H1 (cell line): ENCODE measurements around the gene UBE3C. TPM values are rescaled to one million over a fixed set of nuclear protein-coding genes. Genes with fewer than 3 reads are reported as not detected.
"Not testable (repeated sequence)": the region's sequence is repeated elsewhere in the genome, so short reads cannot be mapped to it uniquely, and the experiment has no call there.

ENCODE experiments used
- CTCF ChIA-PET: fragments of 300-600 bp; sonication (Branson Sonifier 250); formaldehyde crosslinking; loops from one replicate; lab custom pipeline; 2021; ENCODE audit not compliant: partially characterized antibody; lab: Charles Lee
- POLR2A ChIA-PET: fragments of 300-600 bp; sonication (Branson Sonifier 250); formaldehyde crosslinking; loops from one replicate; lab custom pipeline; 2021; ENCODE audit warnings: inconsistent platforms; ENCODE audit not compliant: partially characterized antibody; lab: Charles Lee
- DNase-seq, 2 experiments: peaks; one replicate each; pipeline versions ENCODE4 v3.0.0 to v3.0.0-alpha.2; 2010 to 2022; ENCODE audit warnings: low spot score in 2 of 2, low read depth in 1 of 2, mixed read lengths in 1 of 2
- FAIRE-seq: peaks from 2 replicates; lab custom pipeline; 2011; peaks lifted over from hg19 to GRCh38; lab: Jason Lieb, UNC
- H2AFZ ChIP-seq: 2 replicates; pipeline ENCODE4 v1.8.1; 2012; ENCODE audit warnings: low read length, inconsistent platforms
- H2AK5ac ChIP-seq: 2 replicates; pipeline ENCODE4 v1.6.1; 2013; ENCODE audit warnings: low read depth, low read length
- H2BK120ac ChIP-seq: replicated peaks from 2 replicates; pipeline ENCODE3; 2013; ENCODE audit warnings: low read depth, low read length, inconsistent platforms
- H2BK12ac ChIP-seq: 2 replicates; pipeline ENCODE4 v1.6.1; 2013; ENCODE audit warnings: low read depth, low read length
- H2BK15ac ChIP-seq: 2 replicates; pipeline ENCODE4 v1.6.1; 2013; ENCODE audit warnings: low read length
- H2BK20ac ChIP-seq: 2 replicates; pipeline ENCODE4 v1.6.1; 2013; ENCODE audit warnings: low read length
- H2BK5ac ChIP-seq: 2 replicates; pipeline ENCODE4 v1.6.1; 2013; ENCODE audit warnings: low read depth, low read length
- H3K14ac ChIP-seq: 2 replicates; pipeline ENCODE4 v1.6.1; 2013; ENCODE audit warnings: inconsistent platforms; ENCODE audit not compliant: insufficient read length
- H3K18ac ChIP-seq: 2 replicates; pipeline ENCODE4 v1.6.1; 2013; ENCODE audit warnings: low read length; ENCODE audit errors: extremely low read depth
- H3K23ac ChIP-seq: 2 replicates; pipeline ENCODE4 v1.6.1; 2013; ENCODE audit warnings: inconsistent platforms; ENCODE audit not compliant: insufficient read length
- H3K23me2 ChIP-seq: 2 replicates; pipeline ENCODE4 v1.6.1; 2013; ENCODE audit warnings: low read depth, low read length
- H3K27ac ChIP-seq: 2 replicates; pipeline ENCODE4 v1.6.1; 2011; ENCODE audit warnings: low read depth, low read length, inconsistent platforms
- H3K27me3 ChIP-seq, 4 experiments: replicated peaks in 1 of 4; 1 replicate in 1 of 4; 2 replicates in 3 of 4; pipeline versions ENCODE4 v1.6.1 to v1.8.1; 2011 to 2013; ENCODE audit warnings: low read length in 3 of 4, mild to moderate bottlenecking in 3 of 4, inconsistent platforms in 2 of 4, mixed read lengths in 2 of 4, moderate library complexity in 1 of 4; ENCODE audit not compliant: control insufficient read depth in 3 of 4, insufficient read depth in 3 of 4; ENCODE audit errors: extremely low read depth in 1 of 4
- H3K36me3 ChIP-seq, 4 experiments: 2 replicates each; pipeline versions ENCODE4 v1.6.1 to v1.8.1; 2011 to 2013; ENCODE audit warnings: mild to moderate bottlenecking in 4 of 4, low read length in 3 of 4, moderate library complexity in 2 of 4, control low read depth in 1 of 4, inconsistent platforms in 1 of 4; ENCODE audit not compliant: insufficient read depth in 4 of 4, control insufficient read depth in 2 of 4
- H3K4ac ChIP-seq: replicated peaks from 2 replicates; pipeline ENCODE3; 2013; ENCODE audit warnings: low read length, low read depth, mixed read lengths, inconsistent platforms; ENCODE audit not compliant: insufficient read length
- H3K4me1 ChIP-seq, 4 experiments: replicated peaks in 1 of 4; 1 replicate in 1 of 4; 2 replicates in 3 of 4; pipeline versions ENCODE4 v1.6.1 to v1.8.1; 2011 to 2013; ENCODE audit warnings: low read length in 3 of 4, inconsistent platforms in 2 of 4, mixed read lengths in 1 of 4; ENCODE audit not compliant: insufficient read depth in 4 of 4, control insufficient read depth in 3 of 4
- H3K4me2 ChIP-seq, 2 experiments: 2 replicates each; pipeline versions ENCODE4 v1.6.1 to v1.8.1; 2011 to 2013; ENCODE audit warnings: low read depth in 2 of 2, low read length in 2 of 2, control low read depth in 1 of 2, inconsistent platforms in 1 of 2, mild to moderate bottlenecking in 1 of 2; ENCODE audit not compliant: insufficient read depth in 1 of 2
- H3K4me3 ChIP-seq, 4 experiments: fragments of 200-600, 300-600 bp in 1 of 4; sonication (generic), shearing (Covaris generic), sonication (Bioruptor Twin) in 1 of 4; 2 replicates each; pipeline versions ENCODE4 v1.5.1 to v1.8.1; 2011 to 2016; ENCODE audit warnings: low read length in 4 of 4, low read depth in 3 of 4, control low read depth in 2 of 4, inconsistent platforms in 2 of 4, mild to moderate bottlenecking in 2 of 4, mixed read lengths in 1 of 4, moderate library complexity in 1 of 4; ENCODE audit not compliant: insufficient read depth in 2 of 4; ENCODE audit errors: extremely low read depth in 1 of 4
- H3K56ac ChIP-seq: replicated peaks from 2 replicates; pipeline ENCODE3; 2013; ENCODE audit warnings: low read depth, mild to moderate bottlenecking, mixed read lengths, low read length, inconsistent platforms; ENCODE audit not compliant: insufficient read length
- H3K79me1 ChIP-seq: 2 replicates; pipeline ENCODE4 v1.6.1; 2013; ENCODE audit warnings: low read depth, low read length, control low read depth
- H3K79me2 ChIP-seq, 2 experiments: 2 replicates each; pipeline versions ENCODE4 v1.6.1 to v1.8.1; 2012 to 2013; ENCODE audit warnings: low read length in 2 of 2, mild to moderate bottlenecking in 2 of 2, inconsistent platforms in 1 of 2; ENCODE audit not compliant: insufficient read depth in 2 of 2, control insufficient read depth in 1 of 2
- H3K9ac ChIP-seq, 4 experiments: replicated peaks in 1 of 4; 1 replicate in 1 of 4; 2 replicates in 3 of 4; pipeline versions ENCODE4 v1.6.1 to v1.8.1; 2011 to 2013; ENCODE audit warnings: low read depth in 3 of 4, low read length in 3 of 4, control low read depth in 2 of 4, mild to moderate bottlenecking in 2 of 4, moderate library complexity in 2 of 4, inconsistent platforms in 1 of 4; ENCODE audit errors: extremely low read depth in 1 of 4
- H3K9me3 ChIP-seq, 2 experiments: 2 replicates each; pipeline versions ENCODE4 v1.6.1 to v1.8.1; 2012 to 2013; ENCODE audit warnings: mild to moderate bottlenecking in 2 of 2, moderate library complexity in 2 of 2, control low read depth in 1 of 2, inconsistent platforms in 1 of 2, low read depth in 1 of 2, low read length in 1 of 2, mixed read lengths in 1 of 2; ENCODE audit not compliant: insufficient read depth in 2 of 2
- H4K20me1 ChIP-seq, 2 experiments: replicated peaks in 1 of 2; 2 replicates each; pipeline versions ENCODE3 to v1.8.1; 2011 to 2013; ENCODE audit warnings: inconsistent platforms in 2 of 2, low read length in 2 of 2, mild to moderate bottlenecking in 1 of 2; ENCODE audit not compliant: insufficient read depth in 2 of 2, control insufficient read depth in 1 of 2
- H4K5ac ChIP-seq: 2 replicates; pipeline ENCODE4 v1.6.1; 2013; ENCODE audit warnings: low read length, low read depth, mixed read lengths, inconsistent platforms; ENCODE audit not compliant: insufficient read length
- H4K8ac ChIP-seq: 2 replicates; pipeline ENCODE4 v1.8.0; 2013; ENCODE audit warnings: mild to moderate bottlenecking, moderate library complexity, low read length, inconsistent platforms; ENCODE audit not compliant: insufficient read depth; ENCODE audit errors: extremely low read depth
- H4K91ac ChIP-seq: replicated peaks from 2 replicates; pipeline ENCODE3; 2013; ENCODE audit warnings: low read length, mixed read lengths, inconsistent platforms; ENCODE audit not compliant: insufficient read length
- WGBS, 2 experiments: shearing (Covaris generic) in 1 of 2; methylation state at CpG; one replicate each; pipeline versions ENCODE4 v1.1.6 to v1.1.7; 2013 to 2015; ENCODE audit warnings: low lambda C conversion rate in 2 of 2, mixed read lengths in 2 of 2, inconsistent platforms in 1 of 2, low coverage in 1 of 2, missing lambda C conversion rate in 1 of 2; ENCODE audit not compliant: insufficient replicate concordance in 2 of 2, insufficient coverage in 1 of 2, insufficient read length in 1 of 2; ENCODE audit errors: extremely low coverage in 1 of 2, missing lambda C conversion rate in 1 of 2; 5-methylcytosine and 5-hydroxymethylcytosine counted together
- polyA plus RNA-seq, 7 experiments: library from polyadenylated mRNA; depleted of rRNA in 3 of 7; stranded (reverse) in 5 of 7; unstranded in 2 of 7; fragments of >200 nt in 5 of 7; fragments of 200-250 nt in 2 of 7; gene quantifications; 1 replicate in 5 of 7; 2 replicates in 1 of 7; 4 replicates in 1 of 7; pipeline versions ENCODE4 v1.2.1 to v1.2.3, GENCODE V29; 2011 to 2013; ENCODE audit warnings: missing spikeins in 2 of 7, mixed read lengths in 2 of 7
- total RNA-seq: library from RNA; stranded (reverse); fragmentation: NEBNext Ultra II Directional; extraction: Animal tissue kit (Norgen Biotek cat#: 25700); gene quantifications from 2 replicates; pipeline ENCODE4 v1.2.1, GENCODE V29; 2021

The UBE3C gene
- total and polyA plus RNA-seq, 2 of the 8 experiments (the other 6 are each of a cell fraction or from before 2014, with no cell fraction given): 32.0 to 54.1 TPM

DNA sequence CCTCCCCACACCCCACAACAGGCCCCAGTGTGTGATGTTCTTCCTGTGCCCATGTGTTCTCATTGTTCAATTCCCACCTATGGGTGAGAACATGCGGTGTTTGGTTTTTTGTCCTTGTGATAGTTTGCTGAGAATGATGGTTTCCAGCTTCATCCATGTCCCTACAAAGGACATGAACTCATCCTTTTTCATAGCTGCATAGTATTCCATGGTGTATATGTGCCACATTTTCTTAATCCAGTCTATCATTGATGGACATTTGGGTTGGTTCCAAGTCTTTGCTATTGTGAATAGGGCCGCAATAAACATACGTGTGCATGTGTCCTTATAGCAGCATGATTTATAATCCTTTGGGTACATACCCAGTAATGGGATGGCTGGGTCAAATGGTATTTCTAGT lies 38.7 kb upstream of the UBE3C start:
- H3K79me1 ChIP-seq, H3K4me1 ChIP-seq, H2BK20ac ChIP-seq, FAIRE-seq, H3K9me3 ChIP-seq, H3K79me2 ChIP-seq, H2BK12ac ChIP-seq, POLR2A ChIA-PET, H2BK120ac ChIP-seq, H2AK5ac ChIP-seq, H3K36me3 ChIP-seq, H3K56ac ChIP-seq, H2BK15ac ChIP-seq, H3K18ac ChIP-seq, H2AFZ ChIP-seq, H2BK5ac ChIP-seq, H3K14ac ChIP-seq, CTCF ChIA-PET, H3K4me3 ChIP-seq, H3K27me3 ChIP-seq, H4K8ac ChIP-seq, H3K23me2 ChIP-seq, H3K9ac ChIP-seq, H3K4ac ChIP-seq, H4K91ac ChIP-seq, H4K5ac ChIP-seq, H3K27ac ChIP-seq, H4K20me1 ChIP-seq, H3K23ac ChIP-seq, H3K4me2 ChIP-seq, DNase-seq: not testable (repeated sequence)
- 100% methylated on average over 3 of the region's 3 CpGs; no CpG with 5 or more reads in 1 of the 2 experiments for WGBS, 2 experiments

DNA sequence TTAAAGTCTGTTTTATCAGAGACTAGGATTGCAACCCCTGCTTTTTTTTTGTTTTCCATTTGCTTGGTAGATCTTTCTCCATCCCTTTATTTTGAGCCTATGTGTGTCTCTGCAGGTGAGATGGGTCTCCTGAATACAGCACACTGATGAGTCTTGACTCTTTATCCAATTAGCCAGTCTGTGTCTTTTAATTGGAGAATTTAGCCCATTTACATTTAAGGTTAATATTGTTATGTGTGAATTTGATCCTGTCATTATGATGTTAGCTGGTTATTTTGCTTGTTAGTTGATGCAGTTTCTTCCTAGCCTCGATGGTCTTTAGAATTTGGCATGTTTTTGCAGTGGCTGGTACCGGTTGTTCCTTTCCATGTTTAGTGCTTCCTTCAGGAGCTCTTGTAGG lies 35.1 kb upstream of the UBE3C start:
- H4K20me1 ChIP-seq, H3K18ac ChIP-seq, H2BK12ac ChIP-seq, H3K36me3 ChIP-seq, H3K4me3 ChIP-seq, FAIRE-seq, H2BK120ac ChIP-seq, H3K23me2 ChIP-seq, H3K79me2 ChIP-seq, H4K91ac ChIP-seq, POLR2A ChIA-PET, H4K8ac ChIP-seq, H3K4me1 ChIP-seq, H3K79me1 ChIP-seq, H2AFZ ChIP-seq, H3K27ac ChIP-seq, H3K27me3 ChIP-seq, H2BK5ac ChIP-seq, CTCF ChIA-PET, H2AK5ac ChIP-seq, H4K5ac ChIP-seq, H3K14ac ChIP-seq, DNase-seq, H2BK15ac ChIP-seq, H2BK20ac ChIP-seq, H3K4ac ChIP-seq, H3K9ac ChIP-seq, H3K4me2 ChIP-seq, H3K56ac ChIP-seq, H3K23ac ChIP-seq: not testable (repeated sequence)
- WGBS, 2 experiments: 72% methylated on average over 2 of the region's 2 CpGs; no CpG with 5 or more reads in 1 of the 2 experiments
- peaks cover 8 to 22% of the 10 kb centered on the region in 2 experiments; a peak in 3 of 4 replicates for H3K9me3 ChIP-seq
